Activated CD4-positive, alpha-beta T cell treated with anti-CD3 and anti-CD28 coated beads for 36 hours (primary cell): Measurements from ENCODE around the gene RFESD. TPM values are rescaled to one million over a fixed set of nuclear protein-coding genes. Genes with fewer than 3 reads are reported as not detected.

Experiments used
- ATAC-seq: fragments of 200-7000 bp; cut with Tn5 transposase; one replicate; pipeline ENCODE4 v1.10.0; 2021; ENCODE audit warnings: mild to moderate bottlenecking, moderate library complexity
- CTCF ChIA-PET: fragments of 350-600 bp; sonication (Branson Sonifier 250); formaldehyde crosslinking; loops from one replicate; lab custom pipeline; 2021; ENCODE audit warnings: antibody characterized with exemption; lab: Charles Lee
- POLR2A ChIA-PET: fragments of 350-600 bp; sonication (Branson Sonifier 250); formaldehyde crosslinking; loops from one replicate; lab custom pipeline; 2021; ENCODE audit warnings: antibody characterized with exemption, inconsistent platforms; lab: Charles Lee
- DNase-seq: peaks from one replicate; pipeline ENCODE4 v3.0.0-alpha.2; 2020
- H3K27ac Mint-ChIP-seq: one replicate; pipeline ENCODE4 v1.8.0; 2021; ENCODE audit warnings: mixed read lengths
- H3K27me3 Mint-ChIP-seq: one replicate; pipeline ENCODE4 v1.8.0; 2021; ENCODE audit warnings: mixed read lengths
- H3K36me3 Mint-ChIP-seq: one replicate; pipeline ENCODE4 v1.8.0; 2021; ENCODE audit warnings: low read depth, mixed read lengths
- H3K4me1 Mint-ChIP-seq: one replicate; pipeline ENCODE4 v1.8.0; 2021; ENCODE audit warnings: mixed read lengths
- H3K4me3 Mint-ChIP-seq: one replicate; pipeline ENCODE4 v1.8.0; 2021; ENCODE audit warnings: mild to moderate bottlenecking, moderate library complexity, mixed read lengths
- H3K9me3 Mint-ChIP-seq: one replicate; pipeline ENCODE4 v1.8.0; 2021; ENCODE audit warnings: low read depth, mixed read lengths
- intact Hi-C, 2 experiments: fragments of 100-400 bp; cut with DNase I in 1 of 2; cut with micrococcal nuclease in 1 of 2; formaldehyde crosslinking; loops; one replicate each; pipeline versions ENCODE4 v1.14.2 to v1.15.1; 2022 to 2024; cut with DNase I, micrococcal nuclease
- total RNA-seq, 2 experiments: library from RNA; stranded (reverse); gene quantifications; one replicate each; pipeline ENCODE4 v1.2.3, GENCODE V29; 2021

Gene RFESD
- total RNA-seq, 2 experiments from 2014 or later: 4.1 to 9.2 TPM

DNA sequence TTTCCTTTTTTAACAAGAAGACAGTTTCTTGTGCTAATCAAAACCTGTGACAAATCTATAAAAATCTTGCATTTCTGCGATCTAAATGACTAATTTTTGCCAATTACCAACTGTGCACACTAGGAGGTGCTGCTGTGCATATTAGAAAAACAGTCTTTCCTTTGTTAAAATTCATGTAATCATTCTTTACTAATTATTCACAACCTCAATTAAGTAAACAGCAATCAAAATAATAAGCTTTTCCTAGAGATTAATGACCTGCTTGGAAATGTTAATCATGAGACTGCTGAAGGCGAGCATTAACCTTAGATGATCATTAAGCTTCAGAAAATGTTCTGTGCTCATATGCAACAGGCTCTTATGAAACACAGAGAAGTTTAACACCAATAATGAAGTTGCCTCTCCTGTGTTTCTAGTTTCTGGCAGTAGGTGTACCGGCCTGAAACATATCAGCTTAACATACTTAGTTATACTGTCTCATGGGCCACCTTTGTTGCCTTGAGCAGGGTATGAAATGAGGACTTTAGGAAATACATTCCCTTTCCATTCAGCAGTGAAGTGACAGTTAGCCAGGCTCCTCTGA lies 17.7 kb downstream of the RFESD start:
- POLR2A ChIA-PET: no interaction called here
- no peak for ATAC-seq

DNA sequence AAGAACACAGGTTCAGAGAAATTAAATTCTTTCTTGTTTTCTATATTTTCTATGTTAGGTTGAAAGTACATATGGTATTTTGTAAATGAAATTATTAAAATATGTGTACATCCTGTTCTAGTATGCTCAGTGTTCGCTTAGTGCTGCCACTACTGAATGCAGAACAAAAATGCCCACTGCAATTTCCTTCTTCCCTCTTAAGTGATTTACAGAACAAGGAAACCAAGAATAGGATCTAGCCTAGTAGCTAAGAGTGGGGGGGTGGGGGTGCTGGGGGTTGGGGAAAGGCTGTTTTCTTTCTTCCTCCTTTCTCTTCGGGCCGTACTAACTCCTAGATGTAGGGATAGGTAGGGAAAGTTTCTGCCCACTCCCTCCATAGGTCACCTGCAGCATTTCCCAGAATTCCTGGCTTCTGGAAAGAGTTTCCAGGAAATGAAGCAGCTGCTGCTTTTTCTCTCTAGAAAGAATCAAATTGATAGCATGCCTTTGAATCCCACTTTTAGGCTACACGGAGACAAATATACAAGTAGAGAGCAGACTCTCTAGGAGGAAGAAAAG lies 20.6 kb downstream of the RFESD start:
- POLR2A ChIA-PET: no interaction called here
- no peaks in the 10 kb centered on the region for H3K36me3 Mint-ChIP-seq
- H3K4me3 Mint-ChIP-seq: no peak overlapping the region
- no peak for ATAC-seq
- no peaks in the 10 kb centered on the region for H3K4me1 Mint-ChIP-seq
- no peaks in the 10 kb centered on the region for H3K27me3 Mint-ChIP-seq
- CTCF ChIA-PET: interaction anchor here (0.6 to 3.8 kb wide), 6 partner anchors 21 to 311 kb away, joined by 3 to 35 read pairs (median 3); partner anchors contain the start of gene RFESD
- no peaks in the 10 kb centered on the region for H3K9me3 Mint-ChIP-seq
- intact Hi-C loops: loop anchor here in 1 of 2 experiments (5.0 kb wide), 1 partner anchor 50 kb away; no protein-coding TSS in a partner anchor
- DNase-seq: no peak
- H3K27ac Mint-ChIP-seq: no peak overlapping the region

More for the DNA sequence above, 17.7 kb downstream of the RFESD start:
- Mint-ChIP-seq H3K9me3 (no peaks in the 10 kb centered on the region), H3K27ac (no peak overlapping the region), H3K4me3 (no peak overlapping the region), H3K4me1 (no peaks in the 10 kb centered on the region), H3K27me3 (no peaks in the 10 kb centered on the region), H3K36me3 (no peaks in the 10 kb centered on the region)
- intact Hi-C loops: loop anchor here (1.0 to 5.0 kb wide), 4 partner anchors 98 to 183 kb away; no protein-coding TSS in a partner anchor
- CTCF ChIA-PET: interaction anchor here (0.6 to 3.8 kb wide), 46 partner anchors 9 to 375 kb away, joined by 3 to 35 read pairs (median 4); partner anchors contain the start of genes GLRX, RFESD and RHOBTB3
- peak; percentile 54 for DNase-seq

DNA sequence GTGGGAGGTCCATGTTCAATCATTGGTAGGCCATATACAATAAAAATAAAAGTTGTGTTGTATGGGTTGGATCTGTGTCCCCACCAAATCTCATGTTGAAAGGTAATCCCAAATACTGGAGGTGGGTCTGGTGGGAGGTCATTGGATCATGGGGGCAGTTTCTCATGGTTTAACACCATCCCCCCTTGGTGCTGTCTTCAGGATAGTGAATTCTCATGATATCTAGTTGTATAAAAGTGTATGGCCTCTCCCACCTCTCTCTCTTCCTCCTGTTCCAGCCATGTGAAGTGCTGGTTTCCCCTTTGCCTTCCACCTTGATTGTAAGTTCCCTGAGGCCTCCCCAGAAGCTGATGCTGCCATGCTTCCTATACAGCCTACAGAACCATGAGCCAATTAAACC lies 21.1 kb downstream of the RFESD start:
- H3K9me3 Mint-ChIP-seq: no peaks in the 10 kb centered on the region
- no peaks in the 10 kb centered on the region for H3K27me3 Mint-ChIP-seq
- ATAC-seq (no peak), DNase-seq (no peak)
- CTCF ChIA-PET: interaction anchor here (0.6 to 1.3 kb wide), 3 partner anchors 44 to 311 kb away, joined by 3 read pairs; no protein-coding TSS in a partner anchor
- no peak overlapping the region for H3K27ac Mint-ChIP-seq
- intact Hi-C loops: loop anchor here in 1 of 2 experiments (5.0 kb wide), 1 partner anchor 50 kb away; no protein-coding TSS in a partner anchor
- POLR2A ChIA-PET: no interaction called here
- no peaks in the 10 kb centered on the region for H3K4me1 Mint-ChIP-seq
- no peak overlapping the region for H3K4me3 Mint-ChIP-seq
- no peaks in the 10 kb centered on the region for H3K36me3 Mint-ChIP-seq

DNA sequence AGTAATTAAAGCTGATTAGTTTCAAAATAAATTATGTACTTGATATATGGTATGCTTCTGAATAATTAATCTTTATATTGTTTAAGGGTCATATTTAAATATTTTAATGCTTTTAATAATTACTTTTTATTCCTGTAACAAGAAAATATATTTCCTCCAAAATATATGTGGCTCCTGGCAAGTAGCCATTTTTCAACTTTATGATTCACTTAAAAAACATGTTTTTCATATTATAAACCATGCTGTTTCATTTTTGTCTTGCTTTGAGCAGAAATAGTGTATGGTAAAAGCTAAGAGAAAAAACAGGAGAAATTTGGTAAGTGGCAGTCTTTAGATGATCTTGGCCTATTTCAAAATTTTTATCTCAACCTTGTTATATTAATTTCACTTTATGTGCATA lies 21.6 kb downstream of the RFESD start:
- ChIA-PET POLR2A (interaction anchor here (0.6 kb wide), 1 partner anchor 738 kb away, joined by 4 read pairs; no protein-coding TSS in a partner anchor), CTCF (interaction anchor here (1.2 to 1.5 kb wide), 2 partner anchors 45 to 180 kb away, joined by 3 read pairs; no protein-coding TSS in a partner anchor)
- H3K36me3 Mint-ChIP-seq: no peaks in the 10 kb centered on the region
- no peak for DNase-seq
- ATAC-seq: no peak
- intact Hi-C loops: loop anchor here in 1 of 2 experiments (5.0 kb wide), 1 partner anchor 49 kb away; no protein-coding TSS in a partner anchor
- no peak overlapping the region for H3K27ac Mint-ChIP-seq
- H3K4me3 Mint-ChIP-seq: no peak overlapping the region
- H3K4me1 Mint-ChIP-seq: no peaks in the 10 kb centered on the region
- H3K27me3 Mint-ChIP-seq: no peaks in the 10 kb centered on the region
- H3K9me3 Mint-ChIP-seq: no peaks in the 10 kb centered on the region

DNA sequence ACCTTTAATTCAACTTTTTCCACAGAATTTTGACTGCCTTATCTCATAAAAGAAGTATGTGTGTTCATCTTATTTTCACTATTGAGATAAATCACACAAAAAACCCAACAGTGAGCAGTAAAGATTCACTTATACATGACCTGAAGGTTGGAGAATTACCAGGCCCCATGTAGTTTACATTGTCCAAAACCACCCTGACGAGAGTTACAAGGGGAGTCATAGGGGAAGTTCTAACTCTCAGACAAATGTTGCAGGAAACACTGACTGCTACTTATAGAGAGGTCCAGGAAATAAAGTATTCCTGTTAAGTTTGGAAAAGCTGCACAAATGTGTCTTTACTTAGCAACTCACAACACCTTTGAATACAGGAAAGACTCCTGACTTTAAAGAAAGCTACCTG lies 22.2 kb downstream of the RFESD start:
- no peaks in the 10 kb centered on the region for H3K9me3 Mint-ChIP-seq
- DNase-seq (no peak), ATAC-seq (no peak)
- H3K27me3 Mint-ChIP-seq: no peaks in the 10 kb centered on the region
- no peaks in the 10 kb centered on the region for H3K4me1 Mint-ChIP-seq
- ChIA-PET CTCF (interaction anchor here (1.2 to 1.5 kb wide), 2 partner anchors 45 to 179 kb away, joined by 3 read pairs; no protein-coding TSS in a partner anchor), POLR2A (no interaction called here)
- intact Hi-C loops: loop anchor here in 1 of 2 experiments (5.0 kb wide), 1 partner anchor 49 kb away; no protein-coding TSS in a partner anchor
- no peaks in the 10 kb centered on the region for H3K36me3 Mint-ChIP-seq
- no peak overlapping the region for H3K4me3 Mint-ChIP-seq
- no peak overlapping the region for H3K27ac Mint-ChIP-seq

DNA sequence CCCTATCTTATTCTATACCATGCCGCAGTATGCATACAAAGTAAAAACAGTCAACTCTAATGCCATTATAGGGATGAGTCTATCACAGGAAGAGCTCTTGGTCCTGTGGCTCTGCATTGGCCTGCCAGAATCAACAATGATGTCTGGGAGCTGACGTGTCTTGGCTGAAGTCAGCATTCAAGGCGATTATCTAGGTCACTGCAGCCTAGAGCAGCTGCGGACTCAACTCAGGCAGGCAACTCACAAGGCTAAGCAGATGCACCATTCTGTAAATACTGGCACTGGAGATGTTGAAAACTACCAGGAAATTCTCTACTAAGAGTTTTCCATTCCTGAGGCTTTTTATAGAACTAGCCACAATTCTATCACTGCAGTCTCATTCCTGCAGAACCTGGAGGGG lies 23.0 kb downstream of the RFESD start:
- Mint-ChIP-seq H3K36me3 (no peaks in the 10 kb centered on the region), H3K27me3 (no peaks in the 10 kb centered on the region), H3K4me3 (no peak overlapping the region), H3K27ac (no peak overlapping the region), H3K9me3 (no peaks in the 10 kb centered on the region), H3K4me1 (no peaks in the 10 kb centered on the region)
- ATAC-seq (no peak), DNase-seq (no peak)
- POLR2A ChIA-PET: no interaction called here
- intact Hi-C loops: loop anchor here in 1 of 2 experiments (5.0 kb wide), 1 partner anchor 48 kb away; no protein-coding TSS in a partner anchor
- CTCF ChIA-PET: interaction anchor here (0.6 to 1.6 kb wide), 3 partner anchors 111 to 1017 kb away, joined by 3 to 4 read pairs (median 3); no protein-coding TSS in a partner anchor

DNA sequence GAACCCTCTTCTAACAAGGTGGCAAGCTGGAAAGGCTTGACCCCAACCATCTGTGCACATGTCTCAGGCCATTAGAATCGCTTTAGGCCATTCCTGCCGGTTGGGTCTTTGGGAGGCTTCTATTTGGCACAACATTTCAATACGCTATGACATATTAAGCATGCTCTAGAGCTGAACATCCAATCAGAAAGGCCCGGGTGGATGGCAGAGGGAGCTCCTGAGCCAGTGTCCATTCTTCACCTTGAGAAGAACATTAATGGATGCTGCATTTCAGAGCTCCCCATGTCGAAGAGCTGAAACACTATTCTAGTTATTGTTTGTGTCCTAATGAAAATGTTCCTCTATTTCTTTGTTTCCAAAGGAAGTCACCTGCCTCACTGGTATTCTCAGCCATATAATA lies 23.4 kb downstream of the RFESD start:
- DNase-seq: no peak
- no peaks in the 10 kb centered on the region for H3K36me3 Mint-ChIP-seq
- intact Hi-C loops: loop anchor here in 1 of 2 experiments (5.0 kb wide), 1 partner anchor 47 kb away; no protein-coding TSS in a partner anchor
- POLR2A ChIA-PET: no interaction called here
- H3K9me3 Mint-ChIP-seq: no peaks in the 10 kb centered on the region
- H3K4me1 Mint-ChIP-seq: no peaks in the 10 kb centered on the region
- CTCF ChIA-PET: interaction anchor here (0.6 to 1.6 kb wide), 4 partner anchors 12 to 1017 kb away, joined by 3 to 4 read pairs (median 3); no protein-coding TSS in a partner anchor
- no peak for ATAC-seq
- no peaks in the 10 kb centered on the region for H3K27me3 Mint-ChIP-seq
- no peak overlapping the region for H3K4me3 Mint-ChIP-seq
- H3K27ac Mint-ChIP-seq: no peak overlapping the region

DNA sequence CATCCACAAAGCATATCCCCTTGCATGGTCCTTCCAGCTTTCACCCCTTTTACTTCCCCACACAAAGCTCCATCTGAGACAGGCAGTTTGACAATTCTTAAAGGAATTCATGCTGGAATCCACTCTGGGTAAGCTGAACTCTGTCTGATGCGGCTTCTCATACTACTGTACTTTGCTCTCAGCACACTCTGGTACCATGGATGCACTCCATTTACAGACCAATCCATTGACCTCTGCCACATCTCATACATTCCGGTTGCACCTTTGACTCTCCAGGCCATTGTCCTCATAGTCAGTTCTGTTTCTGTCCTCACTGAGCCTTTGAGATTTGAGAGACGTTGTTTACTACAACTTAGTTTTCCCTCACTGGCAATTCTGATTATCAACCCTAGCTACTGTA lies 24.0 kb downstream of the RFESD start:
- intact Hi-C loops: no loop called here
- DNase-seq (no peak), ATAC-seq (no peak)
- Mint-ChIP-seq H3K4me1 (no peaks in the 10 kb centered on the region), H3K27me3 (no peaks in the 10 kb centered on the region), H3K4me3 (no peak overlapping the region), H3K27ac (no peak overlapping the region), H3K9me3 (no peaks in the 10 kb centered on the region), H3K36me3 (no peaks in the 10 kb centered on the region)
- ChIA-PET POLR2A (no interaction called here), CTCF (interaction anchor here (0.7 to 1.6 kb wide), 3 partner anchors 11 to 176 kb away, joined by 3 to 4 read pairs (median 3); no protein-coding TSS in a partner anchor)

DNA sequence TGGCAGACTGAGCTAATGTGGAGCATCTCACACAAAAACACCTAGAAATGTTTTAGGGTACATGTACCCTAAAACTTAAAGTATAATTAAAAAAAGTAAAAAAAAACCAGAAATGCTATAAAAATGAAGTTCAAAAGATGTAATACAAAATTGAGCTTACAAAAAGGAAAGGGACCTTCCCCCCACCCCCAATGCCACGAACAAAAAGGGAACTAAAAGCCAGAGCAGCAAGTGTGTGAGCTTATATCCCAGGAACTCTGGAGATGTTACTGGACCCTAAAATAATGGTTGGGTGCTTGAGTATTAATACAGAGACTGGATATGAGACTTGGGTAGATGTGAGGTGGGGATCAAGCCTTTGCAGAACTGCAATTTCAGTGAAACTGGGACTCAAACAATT lies 25.2 kb downstream of the RFESD start:
- DNase-seq: no peak
- H3K27me3 Mint-ChIP-seq: no peaks in the 10 kb centered on the region
- no peak overlapping the region for H3K27ac Mint-ChIP-seq
- intact Hi-C loops: no loop called here
- no peaks in the 10 kb centered on the region for H3K36me3 Mint-ChIP-seq
- H3K4me1 Mint-ChIP-seq: no peaks in the 10 kb centered on the region
- ATAC-seq: no peak
- ChIA-PET CTCF (interaction anchor here (0.6 to 0.8 kb wide), 3 partner anchors 12 to 107 kb away, joined by 3 to 4 read pairs (median 3); no protein-coding TSS in a partner anchor), POLR2A (interaction anchor here (0.6 kb wide), 1 partner anchor 36 kb away, joined by 6 read pairs; no protein-coding TSS in a partner anchor)
- H3K4me3 Mint-ChIP-seq: no peak overlapping the region
- H3K9me3 Mint-ChIP-seq: no peaks in the 10 kb centered on the region

DNA sequence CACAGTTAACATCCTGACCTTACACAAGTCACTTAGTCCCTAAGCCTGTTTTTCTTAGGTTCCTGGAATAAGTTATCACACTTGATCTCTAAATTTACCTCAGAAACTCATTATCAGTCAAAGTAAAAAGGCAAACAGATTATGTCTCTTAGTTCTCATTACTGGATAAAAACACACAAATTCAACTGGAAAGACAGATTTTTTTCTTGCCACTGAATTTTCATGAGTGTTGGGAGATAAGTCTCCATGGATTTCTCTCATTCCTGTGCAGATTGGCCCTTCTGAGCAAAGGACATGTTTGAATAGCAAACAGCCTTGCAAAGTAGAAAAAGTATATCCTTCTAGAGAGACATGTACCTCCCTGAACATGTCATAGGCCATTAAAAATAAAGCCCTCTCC lies 26.1 kb downstream of the RFESD start:
- no peak for ATAC-seq
- Mint-ChIP-seq H3K9me3 (no peaks in the 10 kb centered on the region), H3K36me3 (no peaks in the 10 kb centered on the region), H3K4me3 (no peak overlapping the region), H3K4me1 (no peaks in the 10 kb centered on the region), H3K27me3 (no peaks in the 10 kb centered on the region), H3K27ac (no peak overlapping the region)
- DNase-seq: no peak
- ChIA-PET POLR2A (no interaction called here), CTCF (interaction anchor here (1.9 kb wide), 1 partner anchor 8 kb away, joined by 13 read pairs; no protein-coding TSS in a partner anchor)
- intact Hi-C loops: no loop called here

DNA sequence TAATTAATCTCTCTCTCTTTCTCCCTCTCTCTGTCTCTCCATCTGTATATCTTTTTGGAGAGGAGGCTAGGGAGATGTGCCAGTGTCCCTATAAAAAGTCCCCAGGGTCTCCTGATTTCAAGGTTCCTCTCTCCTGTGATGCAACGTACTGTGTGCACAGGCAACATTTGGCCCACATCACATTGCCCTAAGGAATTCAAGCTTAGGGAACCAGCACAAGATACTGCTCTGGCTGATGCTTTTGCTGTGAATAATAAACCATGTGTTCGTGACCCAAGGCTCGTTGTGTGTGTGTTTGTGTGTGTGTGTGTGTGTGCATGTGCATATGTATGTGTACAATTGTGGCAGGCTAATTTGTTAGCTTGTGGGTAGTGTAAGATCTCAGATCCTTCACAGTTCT lies 26.5 kb downstream of the RFESD start:
- no peak overlapping the region for H3K4me3 Mint-ChIP-seq
- DNase-seq (no peak), ATAC-seq (no peak)
- no peaks in the 10 kb centered on the region for H3K36me3 Mint-ChIP-seq
- intact Hi-C loops: no loop called here
- CTCF ChIA-PET: interaction anchor here (1.3 to 1.9 kb wide), 2 partner anchors 9 to 173 kb away, joined by 3 to 13 read pairs; no protein-coding TSS in a partner anchor
- POLR2A ChIA-PET: no interaction called here
- no peaks in the 10 kb centered on the region for H3K9me3 Mint-ChIP-seq
- H3K4me1 Mint-ChIP-seq: no peaks in the 10 kb centered on the region
- H3K27ac Mint-ChIP-seq: no peak overlapping the region
- no peaks in the 10 kb centered on the region for H3K27me3 Mint-ChIP-seq
